Stimulated activated CD4-positive, alpha-beta T cell treated with anti-CD3 and anti-CD28 coated beads, Interleukin-15, amount 100 ng/mL, for 48 hours (primary cell): Measurements from ENCODE around the gene ZNF764.
"Not testable (repeated sequence)": the region's sequence is repeated elsewhere in the genome, so short reads cannot be mapped to it uniquely, and the experiment has no call there.

ENCODE experiments used
- DNase-seq, 2 donors: peaks; one replicate each; pipeline ENCODE4 v3.0.0-alpha.2; 2020; ENCODE audit warnings: low read depth in 2 of 2

ZNF764 gene

GRCh38 chr16:30557957-30558788 is at the start of gene ZNF764:
Gene ZNF764 (minus strand): TSS chr16:30558374. CDS start chr16:30558182, 192 bp downstream.
- peak; percentile 97 to 98 for DNase-seq

GRCh38 chr16:30606004-30606403 is 47.8 kb upstream of the ZNF764 start:
- no peak for DNase-seq

GRCh38 chr16:30605158-30605557 is 47.0 kb upstream of the ZNF764 start:
- no peak for DNase-seq

GRCh38 chr16:30604316-30604947 is 46.3 kb upstream of the ZNF764 start:
- no peak for DNase-seq

GRCh38 chr16:30603945-30604315 is 45.8 kb upstream of the ZNF764 start:
- no peak for DNase-seq

- DNase-seq: no peak
These were observed 44.6 kb upstream of the ZNF764 start for GRCh38 chr16:30602616-30603277.

- DNase-seq: no peak
These were observed 43.8 kb upstream of the ZNF764 start for GRCh38 chr16:30601966-30602365.

GRCh38 chr16:30600929-30601328 is 42.8 kb upstream of the ZNF764 start:
- DNase-seq: no peak

- no peak for DNase-seq
These were observed 42.0 kb upstream of the ZNF764 start for GRCh38 chr16:30600215-30600614.

- DNase-seq: no peak
These were observed 34.7 kb upstream of the ZNF764 start for GRCh38 chr16:30592871-30593270.

- DNase-seq: not testable (repeated sequence)
These were observed 32.7 kb upstream of the ZNF764 start for GRCh38 chr16:30590869-30591268.

- DNase-seq: not testable (repeated sequence)
These were observed 31.4 kb upstream of the ZNF764 start for GRCh38 chr16:30589582-30589981.

GRCh38 chr16:30588651-30589050 is 30.5 kb upstream of the ZNF764 start:
- DNase-seq: no peak

GRCh38 chr16:30585400-30586191 is 27.4 kb upstream of the ZNF764 start, which contains the start of gene ZNF785:
Gene ZNF785 (minus strand): TSS chr16:30585697. CDS start chr16:30585611, 86 bp downstream.
- DNase-seq: peak; percentile 91

GRCh38 chr16:30585022-30585399 is 26.8 kb upstream of the ZNF764 start:
- DNase-seq: no peak

GRCh38 chr16:30582611-30583340 is 24.6 kb upstream of the ZNF764 start:
- no peak for DNase-seq

GRCh38 chr16:30581457-30581856 is 23.3 kb upstream of the ZNF764 start:
- no peak for DNase-seq

- DNase-seq: no peak
These were observed 16.5 kb upstream of the ZNF764 start for GRCh38 chr16:30574678-30575077.

- peak; percentile 88 to 89 for DNase-seq
These were observed 13.5 kb upstream of the ZNF764 start, which contains the start of gene ZNF688 for GRCh38 chr16:30571445-30572322. Gene ZNF688 (minus strand): TSS chr16:30571714. CDS start chr16:30571629, 85 bp downstream.
